ENCODE data around the gene SHISAL1.

SHISAL1 gene

DNA sequence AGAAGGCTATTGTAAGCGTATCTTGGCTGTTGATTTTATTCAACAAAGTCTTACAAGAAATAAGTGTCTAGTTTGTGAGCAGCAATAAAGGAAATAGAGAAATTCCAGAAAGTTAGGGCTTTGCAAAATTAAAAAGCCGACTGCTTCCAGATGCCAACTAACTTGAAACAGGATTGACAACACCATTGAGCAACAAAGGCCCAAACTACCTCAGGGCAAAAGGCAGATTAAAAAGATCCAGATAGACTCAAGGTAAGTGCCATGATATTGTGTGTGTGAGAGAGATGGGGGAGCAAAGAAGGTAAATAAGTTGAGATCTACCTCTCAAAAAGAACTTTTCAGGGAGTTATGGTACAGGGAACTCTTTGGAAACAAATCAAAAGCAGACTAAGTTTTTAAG lies 82.9 kb downstream of the SHISAL1 start:
- no peak for DNase-seq (ENCODE audit: low read depth)
- TF ChIP-seq, protein P1, sequence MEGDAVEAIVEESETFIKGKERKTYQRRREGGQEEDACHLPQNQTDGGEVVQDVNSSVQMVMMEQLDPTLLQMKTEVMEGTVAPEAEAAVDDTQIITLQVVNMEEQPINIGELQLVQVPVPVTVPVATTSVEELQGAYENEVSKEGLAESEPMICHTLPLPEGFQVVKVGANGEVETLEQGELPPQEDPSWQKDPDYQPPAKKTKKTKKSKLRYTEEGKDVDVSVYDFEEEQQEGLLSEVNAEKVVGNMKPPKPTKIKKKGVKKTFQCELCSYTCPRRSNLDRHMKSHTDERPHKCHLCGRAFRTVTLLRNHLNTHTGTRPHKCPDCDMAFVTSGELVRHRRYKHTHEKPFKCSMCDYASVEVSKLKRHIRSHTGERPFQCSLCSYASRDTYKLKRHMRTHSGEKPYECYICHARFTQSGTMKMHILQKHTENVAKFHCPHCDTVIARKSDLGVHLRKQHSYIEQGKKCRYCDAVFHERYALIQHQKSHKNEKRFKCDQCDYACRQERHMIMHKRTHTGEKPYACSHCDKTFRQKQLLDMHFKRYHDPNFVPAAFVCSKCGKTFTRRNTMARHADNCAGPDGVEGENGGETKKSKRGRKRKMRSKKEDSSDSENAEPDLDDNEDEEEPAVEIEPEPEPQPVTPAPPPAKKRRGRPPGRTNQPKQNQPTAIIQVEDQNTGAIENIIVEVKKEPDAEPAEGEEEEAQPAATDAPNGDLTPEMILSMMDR (IDR thresholded peaks at IDR 0.05; ENCODE audit: low read length, missing control alignments): no peak
- no peak overlapping the region for H3K4me3 ChIP-seq (replicated peaks; ENCODE audit: low read depth, low read length)

DNA sequence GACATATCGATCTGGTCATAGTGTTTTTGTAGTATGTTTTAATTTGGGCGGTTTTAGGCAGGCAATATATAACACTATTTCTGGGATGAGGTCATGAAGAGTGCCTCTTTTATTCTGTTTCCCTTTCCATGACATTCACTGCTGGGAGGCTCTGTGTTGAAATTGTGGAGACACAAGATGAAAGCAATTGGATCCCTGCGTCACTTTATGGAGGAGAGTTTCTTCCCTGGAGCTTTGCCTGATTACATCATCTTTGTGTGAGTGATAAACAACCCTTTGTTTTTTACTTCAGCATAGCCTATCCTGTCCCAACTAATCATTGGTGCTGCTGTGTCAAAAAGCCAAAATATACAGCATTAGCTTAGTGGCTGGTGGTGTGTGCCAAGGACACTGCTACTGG lies 83.4 kb downstream of the SHISAL1 start:
- TF ChIP-seq, protein P1 (IDR thresholded peaks at IDR 0.05; ENCODE audit: low read length, missing control alignments): no peak
- no peak for DNase-seq (ENCODE audit: low read depth)

DNA sequence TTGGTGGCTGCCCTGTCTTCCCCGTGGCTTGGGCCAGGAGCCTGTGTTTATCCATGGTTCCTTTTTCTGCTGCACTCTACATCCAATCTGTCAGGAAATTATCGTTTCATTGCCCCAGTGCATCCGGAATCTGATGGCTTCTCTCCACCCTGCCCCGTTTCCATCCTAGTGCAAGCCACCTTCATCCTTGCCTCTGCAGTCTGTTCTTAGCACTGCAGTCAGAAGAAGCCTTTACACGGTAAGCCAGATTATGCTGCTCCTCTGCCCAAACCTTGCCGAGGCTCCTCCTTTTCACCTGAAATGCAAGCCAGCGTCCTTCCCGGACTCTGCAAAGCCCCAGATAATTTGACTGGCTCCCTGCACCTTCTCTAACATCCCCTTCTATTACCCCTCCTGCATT lies 86.9 kb downstream of the SHISAL1 start:
- TF ChIP-seq, protein P1 (IDR thresholded peaks at IDR 0.05; ENCODE audit: low read length, missing control alignments): no peak
- no peak for DNase-seq (ENCODE audit: low read depth)

More for the DNA sequence above, 83.4 kb downstream of the SHISAL1 start:
- no peak overlapping the region for H3K4me3 ChIP-seq (replicated peaks; ENCODE audit: low read depth, low read length)

DNA sequence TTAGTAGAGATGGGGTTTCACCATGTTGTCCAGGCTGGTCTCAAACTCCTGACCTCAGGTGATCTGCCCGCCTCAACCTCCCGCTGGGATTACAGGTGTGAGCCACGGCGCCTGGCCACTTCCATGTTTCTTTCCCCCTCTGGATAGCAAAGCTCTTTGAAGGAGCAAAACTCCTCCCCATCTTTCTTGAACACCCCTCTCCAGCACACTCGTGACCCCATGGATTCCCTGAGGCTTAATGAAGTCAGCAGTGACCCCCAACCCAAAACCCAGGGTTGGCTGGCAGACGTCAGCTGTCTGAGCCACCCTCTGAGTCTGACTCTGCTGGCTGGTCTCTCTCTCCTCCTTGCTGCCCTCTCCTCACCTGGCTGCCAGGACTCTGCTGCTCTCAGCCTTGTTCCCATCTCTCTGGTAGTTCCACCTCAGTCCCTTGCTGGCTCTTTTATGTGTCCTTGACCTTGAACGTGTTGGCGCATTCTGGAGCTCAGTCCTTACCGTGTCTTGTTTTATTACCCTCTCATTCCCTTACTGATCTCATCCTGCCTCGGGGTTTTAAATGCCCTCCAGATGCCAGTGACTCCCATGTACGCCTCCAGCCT lies 87.6 kb downstream of the SHISAL1 start:
- TF ChIP-seq, protein P1 (IDR thresholded peaks at IDR 0.05; ENCODE audit: low read length, missing control alignments): no peak
- no peak for DNase-seq (ENCODE audit: low read depth)
- H3K4me3 ChIP-seq (replicated peaks; ENCODE audit: low read depth, low read length): no peak overlapping the region

More for the DNA sequence above, 86.9 kb downstream of the SHISAL1 start:
- H3K4me3 ChIP-seq (replicated peaks; ENCODE audit: low read depth, low read length): no peak overlapping the region

DNA sequence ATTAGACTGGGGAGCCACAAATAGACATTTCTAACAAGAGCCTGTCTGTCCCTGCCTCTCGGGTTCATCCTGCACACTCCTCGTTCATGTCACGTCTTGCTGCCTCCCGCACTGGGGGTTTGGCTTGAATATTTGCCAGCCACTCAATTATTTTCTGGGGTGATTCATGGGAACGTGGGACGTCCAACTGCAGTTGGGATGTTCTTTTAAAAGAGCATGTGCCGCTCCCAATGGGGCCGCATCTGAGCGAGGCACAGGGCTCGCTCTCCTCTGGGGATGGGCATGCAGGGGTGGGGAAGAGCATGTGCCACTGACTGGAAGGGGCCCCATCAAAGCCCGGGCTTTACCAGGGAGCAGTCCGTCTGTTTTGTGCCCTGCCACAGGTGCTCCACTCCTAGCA lies 88.6 kb downstream of the SHISAL1 start:
- TF ChIP-seq, protein P1 (IDR thresholded peaks at IDR 0.05; ENCODE audit: low read length, missing control alignments): no peak
- DNase-seq (ENCODE audit: low read depth): no peak
- H3K4me3 ChIP-seq (replicated peaks; ENCODE audit: low read depth, low read length): no peak overlapping the region

DNA sequence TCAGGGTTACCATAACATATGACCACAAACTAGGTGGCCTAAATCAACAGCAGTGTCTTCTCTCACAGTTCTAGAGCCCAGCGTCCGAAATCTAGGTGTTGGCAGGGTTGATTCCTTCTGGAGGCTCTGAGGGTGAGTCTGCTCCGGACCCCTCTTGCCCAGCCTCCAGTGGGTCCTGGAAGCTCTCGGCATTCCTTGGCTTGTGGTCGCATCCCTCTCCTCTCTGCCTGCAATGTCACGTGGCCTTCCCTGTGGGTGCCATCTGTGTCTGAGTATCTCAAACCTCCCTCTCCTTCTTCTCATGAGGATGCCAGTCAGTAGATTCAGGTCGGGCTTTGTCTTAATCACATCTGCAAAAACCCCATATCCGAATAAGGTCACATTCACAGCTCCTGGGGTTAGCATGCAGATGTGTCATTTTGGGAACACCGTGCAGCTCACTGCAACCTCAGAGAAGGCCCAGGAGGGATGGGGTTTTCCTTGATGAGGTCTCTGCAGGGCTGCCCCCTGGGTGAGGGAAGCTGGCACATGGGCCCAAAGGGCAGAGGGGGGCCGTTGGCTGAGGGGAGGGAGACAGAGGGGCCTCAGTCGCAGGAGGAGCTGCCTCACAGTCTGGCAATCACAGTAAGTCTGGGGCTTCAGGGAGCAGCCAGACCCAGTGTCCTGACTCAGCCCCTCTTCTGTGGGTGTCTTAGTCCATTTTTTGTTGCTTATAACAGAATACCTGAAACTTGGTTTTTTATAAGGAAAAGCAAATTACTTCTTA lies 90.9 kb downstream of the SHISAL1 start:
- TF ChIP-seq, protein P1 (IDR thresholded peaks at IDR 0.05; ENCODE audit: low read length, missing control alignments): no peak
- DNase-seq (ENCODE audit: low read depth): no peak
- H3K4me3 ChIP-seq (replicated peaks; ENCODE audit: low read depth, low read length): no peak overlapping the region

Measured in fibroblast of pulmonary artery (primary cell).